Suppressor macrophage treated with lipopolysaccharide for 4 hours (primary cell): ENCODE measurements around the gene PLCXD1.
"Not testable (repeated sequence)": the region's sequence is repeated elsewhere in the genome, so short reads cannot be mapped to it uniquely, and the experiment has no call there.

Experiments
- DNase-seq: peaks from one replicate; pipeline ENCODE4 v3.0.0-alpha.2; 2020

Gene PLCXD1

GRCh38 chrX:336227-336626, 55.0 kb downstream of the PLCXD1 start:
- no peak for DNase-seq

GRCh38 chrX:337331-337831, 56.2 kb downstream of the PLCXD1 start:
- no peak for DNase-seq

- DNase-seq: no peak
Observed at GRCh38 chrX:338281-338835, 57.2 kb downstream of the PLCXD1 start.

GRCh38 chrX:338836-339400, 57.7 kb downstream of the PLCXD1 start:
- no peak for DNase-seq

GRCh38 chrX:340121-340520, 58.9 kb downstream of the PLCXD1 start:
- no peak for DNase-seq

- DNase-seq: no peak
Observed at GRCh38 chrX:340641-341423, 59.7 kb downstream of the PLCXD1 start.

GRCh38 chrX:341541-342101, 60.4 kb downstream of the PLCXD1 start:
- DNase-seq: no peak

GRCh38 chrX:344371-344901, 63.3 kb downstream of the PLCXD1 start:
- DNase-seq: no peak

- DNase-seq: no peak
Observed at GRCh38 chrX:345020-345925, 64.1 kb downstream of the PLCXD1 start.

GRCh38 chrX:346034-346813, 65.0 kb downstream of the PLCXD1 start:
- no peak for DNase-seq

GRCh38 chrX:347351-348117, 66.4 kb downstream of the PLCXD1 start:
- DNase-seq: no peak

- DNase-seq: no peak
Observed at GRCh38 chrX:348461-349117, 67.4 kb downstream of the PLCXD1 start.

- DNase-seq: no peak
Observed at GRCh38 chrX:349196-349595, 68.0 kb downstream of the PLCXD1 start.

- DNase-seq: no peak
Observed at GRCh38 chrX:349702-350101, 68.5 kb downstream of the PLCXD1 start.

- DNase-seq: no peak
Observed at GRCh38 chrX:350148-350533, 69.0 kb downstream of the PLCXD1 start.

- DNase-seq: no peak
Observed at GRCh38 chrX:350534-351323, 69.5 kb downstream of the PLCXD1 start.

GRCh38 chrX:351324-351641, 70.1 kb downstream of the PLCXD1 start:
- DNase-seq: not testable (repeated sequence)

- no peak for DNase-seq
Observed at GRCh38 chrX:351736-352135, 70.6 kb downstream of the PLCXD1 start.

GRCh38 chrX:352181-352580, 71.0 kb downstream of the PLCXD1 start:
- DNase-seq: no peak
